AG04450 (cell line): ENCODE measurements around the gene DYSF. TPM values are rescaled to one million over a fixed set of nuclear protein-coding genes. Genes with fewer than 3 reads are reported as not detected.

ENCODE experiments used
- CTCF ChIA-PET: fragments of 300-600, 350-600 bp; formaldehyde crosslinking; extraction: SDS; loops from one replicate; lab custom pipeline; 2022; ENCODE audit warnings: antibody characterized with exemption, inconsistent platforms; lab: Charles Lee
- POLR2A ChIA-PET: fragments of 350-600 bp; formaldehyde crosslinking; extraction: SDS; loops from one replicate; lab custom pipeline; 2021; ENCODE audit warnings: antibody characterized with exemption, inconsistent platforms; lab: Yijun Ruan, JAX
- DNase-seq: peaks from one replicate; pipeline ENCODE4 v3.0.0-alpha.2; 2011; ENCODE audit warnings: low read depth, low spot score
- H3K27ac ChIP-seq: one replicate; pipeline ENCODE4 v1.5.1; 2012; ENCODE audit warnings: low read depth, low read length, control low read depth
- H3K27me3 ChIP-seq: one replicate; pipeline ENCODE4 v1.6.0; 2012; ENCODE audit warnings: low read length; ENCODE audit not compliant: control insufficient read depth, insufficient read depth
- H3K4me3 ChIP-seq: 2 replicates; pipeline ENCODE4 v1.5.1; 2011; ENCODE audit warnings: mild to moderate bottlenecking, low read depth, low read length, control low read depth
- H3K9me3 ChIP-seq: 2 replicates; pipeline ENCODE4 v1.5.1; 2012; ENCODE audit warnings: low read length; ENCODE audit not compliant: control insufficient read depth, insufficient read depth
- polyA plus RNA-seq: library from polyadenylated mRNA; depleted of rRNA; stranded (reverse); fragments of >200 nt; gene quantifications from 2 replicates; pipeline ENCODE4 v1.2.3, GENCODE V29; 2011
- TF ChIP-seq, protein P1 (sequence below): IDR thresholded peaks from 2 replicates; pipeline ENCODE4 v1.5.1; 2011; ENCODE audit warnings: low read depth, low read length, control low read depth, inconsistent platforms

The DYSF gene
- polyA plus RNA-seq, 1 experiment, result 0.07 TPM

DNA sequence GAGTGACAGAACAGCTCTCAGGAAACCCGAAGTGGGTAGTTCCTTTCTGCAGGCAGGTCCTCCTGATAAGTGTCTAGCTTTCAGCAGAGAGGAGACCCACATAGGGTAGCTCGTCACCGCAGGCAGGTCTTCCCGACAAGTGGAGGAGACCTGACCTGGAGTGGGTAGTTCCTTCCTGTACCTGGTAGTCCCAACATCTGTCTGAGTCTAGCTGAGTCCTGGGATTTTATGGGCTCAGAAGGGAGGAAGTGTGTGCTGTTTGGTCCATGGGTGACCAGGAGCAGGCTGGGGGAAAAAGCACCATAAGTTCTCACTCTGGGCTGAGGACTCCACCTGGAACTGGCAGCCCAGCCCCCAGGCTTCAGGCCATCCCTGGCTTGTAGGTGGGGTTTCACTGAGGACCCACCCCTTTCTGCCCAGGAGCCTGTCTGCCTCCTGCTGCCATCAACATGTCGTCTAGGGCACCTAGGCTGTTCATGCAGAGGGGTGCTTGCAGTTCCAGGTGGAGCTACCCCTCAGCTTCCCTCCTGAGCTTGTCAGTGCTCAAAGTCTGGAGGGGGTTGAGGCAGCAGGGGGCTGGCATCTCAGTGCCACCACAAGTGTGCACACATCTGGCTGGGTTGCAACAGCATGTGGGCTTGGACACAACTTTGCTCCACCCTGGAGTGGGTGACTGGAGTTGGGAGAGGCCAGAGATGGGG is 9.4 kb downstream of the DYSF start:
- peaks cover 51% of the 10 kb centered on the region for H3K27me3 ChIP-seq
- no peak overlapping the region for H3K4me3 ChIP-seq
- TF ChIP-seq, protein P1, sequence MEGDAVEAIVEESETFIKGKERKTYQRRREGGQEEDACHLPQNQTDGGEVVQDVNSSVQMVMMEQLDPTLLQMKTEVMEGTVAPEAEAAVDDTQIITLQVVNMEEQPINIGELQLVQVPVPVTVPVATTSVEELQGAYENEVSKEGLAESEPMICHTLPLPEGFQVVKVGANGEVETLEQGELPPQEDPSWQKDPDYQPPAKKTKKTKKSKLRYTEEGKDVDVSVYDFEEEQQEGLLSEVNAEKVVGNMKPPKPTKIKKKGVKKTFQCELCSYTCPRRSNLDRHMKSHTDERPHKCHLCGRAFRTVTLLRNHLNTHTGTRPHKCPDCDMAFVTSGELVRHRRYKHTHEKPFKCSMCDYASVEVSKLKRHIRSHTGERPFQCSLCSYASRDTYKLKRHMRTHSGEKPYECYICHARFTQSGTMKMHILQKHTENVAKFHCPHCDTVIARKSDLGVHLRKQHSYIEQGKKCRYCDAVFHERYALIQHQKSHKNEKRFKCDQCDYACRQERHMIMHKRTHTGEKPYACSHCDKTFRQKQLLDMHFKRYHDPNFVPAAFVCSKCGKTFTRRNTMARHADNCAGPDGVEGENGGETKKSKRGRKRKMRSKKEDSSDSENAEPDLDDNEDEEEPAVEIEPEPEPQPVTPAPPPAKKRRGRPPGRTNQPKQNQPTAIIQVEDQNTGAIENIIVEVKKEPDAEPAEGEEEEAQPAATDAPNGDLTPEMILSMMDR, result no peak
- ChIA-PET CTCF (interaction anchor here (1.0 to 5.0 kb wide), 3 partner anchors 35 to 131 kb away, joined by 3 to 58 read pairs (median 5); partner anchors contain the start of gene ZNF638), POLR2A (interaction anchor here (1.2 kb wide), 1 partner anchor 48 kb away, joined by 3 read pairs; no protein-coding TSS in a partner anchor)
- H3K27ac ChIP-seq, result no peak overlapping the region
- no peak for DNase-seq
- peaks cover 16% of the 10 kb centered on the region for H3K9me3 ChIP-seq

DNA sequence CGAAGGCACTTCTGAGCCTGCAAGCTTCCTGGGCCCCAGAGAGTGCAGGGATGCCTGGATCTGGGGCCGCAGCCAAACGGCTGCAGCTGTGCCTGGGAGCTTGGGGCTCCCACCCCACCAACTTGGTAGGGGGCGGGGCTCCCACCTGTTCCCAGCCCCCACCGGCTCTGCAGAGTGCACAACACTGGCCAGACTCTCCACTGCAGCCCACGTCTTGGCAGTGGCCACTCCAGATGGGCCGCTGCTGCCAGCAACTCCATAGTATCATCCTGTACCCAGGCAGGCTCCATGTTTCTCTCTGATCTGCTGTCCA is 9.9 kb downstream of the DYSF start:
- Histone ChIP-seq H3K27me3 (peaks cover 56% of the 10 kb centered on the region), H3K4me3 (no peak overlapping the region), H3K9me3 (peaks cover 16% of the 10 kb centered on the region), H3K27ac (no peak overlapping the region)
- DNase-seq, result no peak
- ChIA-PET POLR2A (interaction anchor here (1.2 kb wide), 1 partner anchor 47 kb away, joined by 3 read pairs; no protein-coding TSS in a partner anchor), CTCF (interaction anchor here (1.3 to 5.0 kb wide), 2 partner anchors 49 to 132 kb away, joined by 5 to 58 read pairs; partner anchors contain the start of gene ZNF638)
- TF ChIP-seq, protein P1, result no peak

DNA sequence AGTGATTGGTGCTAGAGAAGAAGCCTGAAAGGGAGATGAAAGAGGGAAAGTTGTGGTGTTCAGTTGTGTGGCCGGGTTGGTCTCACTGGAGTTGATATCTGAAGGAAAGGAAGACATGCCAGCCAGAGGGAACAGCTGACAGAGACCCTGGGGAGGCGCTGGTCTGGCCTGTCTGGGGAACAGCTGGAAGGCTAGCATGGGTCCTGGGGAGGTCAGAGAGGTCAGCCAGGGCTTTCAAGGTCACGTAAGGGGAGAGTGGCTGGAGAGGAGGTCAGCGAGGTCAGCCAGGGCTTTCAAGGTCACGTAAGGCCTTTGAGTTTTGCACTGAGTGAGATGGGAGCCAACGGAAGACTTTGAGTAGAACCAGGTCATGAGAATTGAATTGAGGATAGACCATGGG is 11.0 kb downstream of the DYSF start:
- peaks cover 66% of the 10 kb centered on the region for H3K27me3 ChIP-seq
- ChIA-PET POLR2A (no interaction called here), CTCF (no interaction called here)
- H3K9me3 ChIP-seq, result peaks cover 16% of the 10 kb centered on the region
- no peak overlapping the region for H3K4me3 ChIP-seq
- H3K27ac ChIP-seq, result no peak overlapping the region
- TF ChIP-seq, protein P1, result no peak
- no peak for DNase-seq

DNA sequence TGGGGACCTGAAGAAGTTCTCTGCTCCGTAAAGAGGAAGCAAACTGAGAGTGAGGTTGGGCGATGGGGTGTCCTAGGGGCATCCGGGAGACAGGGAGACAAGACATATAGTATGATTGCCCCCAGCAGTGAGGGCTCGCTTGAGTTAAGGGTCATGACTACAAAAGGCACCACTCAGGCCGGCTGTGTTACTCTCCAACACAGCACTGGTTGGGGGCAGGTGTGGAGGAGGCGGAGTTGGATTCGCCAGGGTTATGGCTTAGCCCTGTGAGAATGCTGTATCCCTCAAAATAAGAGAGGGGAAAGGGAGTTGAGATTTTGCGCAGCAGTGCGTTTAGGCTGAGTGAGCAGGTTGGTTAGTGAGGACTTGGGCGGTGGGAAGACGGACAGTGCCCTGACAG is 12.0 kb downstream of the DYSF start:
- Histone ChIP-seq H3K4me3 (no peak overlapping the region), H3K27me3 (peaks cover 66% of the 10 kb centered on the region), H3K9me3 (peaks cover 16% of the 10 kb centered on the region), H3K27ac (no peak overlapping the region)
- CTCF ChIA-PET, result interaction anchor here (0.9 kb wide), 1 partner anchor 134 kb away, joined by 3 read pairs; the partner anchor contains the start of gene ZNF638
- DNase-seq, result no peak
- POLR2A ChIA-PET, result no interaction called here
- TF ChIP-seq, protein P1, result no peak

DNA sequence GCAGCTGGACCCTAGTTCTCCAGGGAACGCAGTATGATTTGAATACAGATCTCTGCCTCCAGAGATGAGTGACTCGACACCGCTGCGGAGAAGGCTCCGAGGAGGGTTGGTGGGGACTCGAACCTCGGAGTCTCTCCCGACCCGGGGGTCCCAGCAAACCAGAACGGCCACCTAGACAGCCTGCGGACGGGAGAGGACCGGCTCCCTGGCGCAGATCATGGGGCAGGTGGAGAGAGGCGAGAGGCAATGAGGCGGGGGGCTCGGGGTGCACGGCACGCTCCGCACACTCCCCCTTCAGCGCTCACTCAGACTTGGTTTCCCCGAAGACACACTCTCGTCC is 12.6 kb downstream of the DYSF start:
- ChIA-PET CTCF (interaction anchor here (0.9 to 1.5 kb wide), 2 partner anchors 134 to 136 kb away, joined by 3 read pairs; partner anchors contain the start of gene ZNF638), POLR2A (no interaction called here)
- Histone ChIP-seq H3K4me3 (peak overlapping the region; percentile 61), H3K27ac (no peak overlapping the region), H3K27me3 (peaks cover 66% of the 10 kb centered on the region), H3K9me3 (peaks cover 16% of the 10 kb centered on the region)
- TF ChIP-seq, protein P1, result no peak
- DNase-seq, result no peak
